K562 (cell line): ENCODE measurements around the gene KLHL15. TPM values are rescaled to one million over a fixed set of nuclear protein-coding genes. Genes with fewer than 3 reads are reported as not detected.

Source experiments
- BACH1 ChIP-seq: fragments of 200-800 bp; sonication (Bioruptor generic); IDR thresholded peaks from 2 replicates; pipeline ENCODE4 v1.6.1; 2016; ENCODE audit warnings: missing genetic modification characterization, missing compliant biosample characterization
- CBX3 ChIP-seq, 2 experiments: IDR thresholded peaks; 1 replicate in 1 of 2; 2 replicates in 1 of 2; pipeline ENCODE4 v1.6.1; 2012; ENCODE audit warnings: inconsistent platforms in 2 of 2, low read length in 2 of 2, borderline replicate concordance in 1 of 2, control low read depth in 1 of 2
- CXXC5 ChIP-seq: fragments of 250-450 bp; sonication (Bioruptor Pico); IDR thresholded peaks from 2 replicates; pipeline ENCODE4 v1.8.0; 2022; ENCODE audit warnings: inconsistent platforms, mild to moderate bottlenecking, moderate library complexity
- E2F3 ChIP-seq: fragments of 250-450 bp; sonication (Bioruptor Pico); IDR thresholded peaks from 2 replicates; pipeline ENCODE4 v1.4.0; 2020; ENCODE audit warnings: mild to moderate bottlenecking
- ERF ChIP-seq: fragments of 450-650 bp; formaldehyde crosslinking; IDR thresholded peaks from 2 replicates; pipeline ENCODE4 v1.4.0; 2020; ENCODE audit warnings: mild to moderate bottlenecking, mixed read lengths
- FOXA1 ChIP-seq: fragments of 450-650 bp; IDR thresholded peaks from 2 replicates; pipeline ENCODE4 v1.6.1; 2016; ENCODE audit warnings: mild to moderate bottlenecking, borderline replicate concordance
- GABPA ChIP-seq: fragments of 200-800 bp; sonication (Bioruptor generic); conservative IDR thresholded peaks from 2 replicates; pipeline ENCODE4 v1.6.1; 2016; ENCODE audit warnings: low read depth, missing genetic modification characterization, missing compliant biosample characterization
- HDAC6 ChIP-seq: IDR thresholded peaks from 2 replicates; pipeline ENCODE4 v1.6.1; 2012; ENCODE audit warnings: low read depth, mild to moderate bottlenecking, control low read depth, inconsistent platforms, low read length, moderate library complexity
- HDGF ChIP-seq: fragments of 450-650 bp; IDR thresholded peaks from 2 replicates; pipeline ENCODE4 v1.6.1; 2016
- HMGN3 ChIP-seq: IDR thresholded peaks from 2 replicates; pipeline ENCODE4 v1.6.1; 2011; ENCODE audit warnings: borderline replicate concordance, low read depth, mild to moderate bottlenecking, mixed read lengths, low read length; ENCODE audit not compliant: insufficient read length; ENCODE audit errors: extremely low read depth
- HNRNPLL ChIP-seq: fragments of 200-400 bp; formaldehyde crosslinking; IDR thresholded peaks from 2 replicates; pipeline ENCODE4 v1.6.1; 2017; ENCODE audit warnings: low read length, low read depth, mild to moderate bottlenecking; ENCODE audit not compliant: poor library complexity, severe bottlenecking
- KLF6 ChIP-seq: fragments of 250-450 bp; sonication (Bioruptor Pico); IDR thresholded peaks from 2 replicates; pipeline ENCODE4 v1.4.0; 2020; ENCODE audit warnings: mild to moderate bottlenecking, moderate library complexity, borderline replicate concordance
- MAFK ChIP-seq: IDR thresholded peaks from 2 replicates; pipeline ENCODE4 v1.6.1; 2011; ENCODE audit warnings: low read length, improper control_type of control experiment
- PCBP1 ChIP-seq: fragments of 200-400 bp; formaldehyde crosslinking; IDR thresholded peaks from 2 replicates; pipeline ENCODE4 v1.6.1; 2018; ENCODE audit warnings: mild to moderate bottlenecking, low read depth, low read length; ENCODE audit not compliant: poor library complexity, severe bottlenecking
- POLR2G ChIP-seq: fragments of 200-400 bp; formaldehyde crosslinking; IDR thresholded peaks from 2 replicates; pipeline ENCODE4 v1.6.1; 2017; ENCODE audit warnings: low read depth, mild to moderate bottlenecking, antibody characterized with exemption, low read length, moderate library complexity
- RCOR1 ChIP-seq, 2 experiments: IDR thresholded peaks; 2 replicates each; pipeline ENCODE4 v1.6.1; 2012; ENCODE audit warnings: low read depth in 2 of 2, low read length in 2 of 2, borderline replicate concordance in 1 of 2, improper control_type of control experiment in 1 of 2
- SAFB2 ChIP-seq: fragments of 200-400 bp; formaldehyde crosslinking; IDR thresholded peaks from 2 replicates; pipeline ENCODE4 v1.6.1; 2018; ENCODE audit warnings: borderline replicate concordance, low read length, low read depth, moderate library complexity; ENCODE audit not compliant: severe bottlenecking
- SRSF1 ChIP-seq: fragments of 200-400 bp; formaldehyde crosslinking; IDR thresholded peaks from 2 replicates; pipeline ENCODE4 v1.6.1; 2017; ENCODE audit warnings: mild to moderate bottlenecking, low read depth, low read length, moderate library complexity
- STAT5A ChIP-seq: IDR thresholded peaks from 2 replicates; pipeline ENCODE4 v1.6.1; 2012; ENCODE audit warnings: low read length, inconsistent platforms, borderline replicate concordance
- ZEB2 ChIP-seq: fragments of 450-650 bp; IDR thresholded peaks from 2 replicates; pipeline ENCODE4 v1.6.1; 2016
- ZNF174 ChIP-seq: fragments of 250-450 bp; sonication (Bioruptor Pico); IDR thresholded peaks from 2 replicates; pipeline ENCODE4 v1.4.0; 2020; ENCODE audit warnings: mild to moderate bottlenecking
- polyA plus RNA-seq, 8 experiments: library from polyadenylated mRNA; depleted of rRNA in 4 of 8; stranded (reverse) in 5 of 8; unstranded in 3 of 8; fragments of >200 nt; fragmentation: Nextera tagmentation in 2 of 8; fragmentation: Illumina TruSeq in 1 of 8; extraction: Ambion mirVana in 2 of 8; extraction: Trizol in 1 of 8; gene quantifications; 2 replicates each; pipeline versions ENCODE4 v1.2.1 to v1.2.3, GENCODE V29; 2011 to 2014; ENCODE audit warnings: inconsistent platforms in 1 of 8, missing spikeins in 1 of 8
- total RNA-seq, 7 experiments: library from RNA; depleted of rRNA in 6 of 7; stranded (reverse); fragments of >200 nt in 6 of 7; fragmentation: Illumina TruSeq in 2 of 7; extraction: Trizol in 2 of 7; gene quantifications; 2 replicates each; pipeline versions ENCODE4 v1.2.1 to v1.2.3, GENCODE V29; 2011 to 2021; ENCODE audit warnings: low replicate concordance in 1 of 7
- TF ChIP-seq, protein P1 (sequence below), 2 experiments: fragments of 450-650 bp in 1 of 2; sonication (generic) in 1 of 2; formaldehyde crosslinking in 1 of 2; IDR thresholded peaks in 1 of 2; conservative IDR thresholded peaks in 1 of 2; 2 replicates each; pipeline versions ENCODE4 v1.6.1 to v1.8.1; 2016 to 2023; ENCODE audit warnings: mild to moderate bottlenecking in 2 of 2, moderate library complexity in 2 of 2, inconsistent platforms in 1 of 2, missing genetic modification reagents in 1 of 2
- TF ChIP-seq, protein P2 (sequence below): fragments of 450-650 bp; conservative IDR thresholded peaks from 2 replicates; pipeline ENCODE4 v1.6.1; 2016; ENCODE audit warnings: missing genetic modification characterization, low read depth, mild to moderate bottlenecking, missing compliant biosample characterization, moderate library complexity
- TF ChIP-seq, protein P3 (sequence below): fragments of 450-650 bp; formaldehyde crosslinking; IDR thresholded peaks from 2 replicates; pipeline ENCODE4 v1.4.0; 2022; ENCODE audit warnings: mild to moderate bottlenecking, moderate library complexity
- TF ChIP-seq, protein P4 (sequence below): fragments of 250-450 bp; sonication (Bioruptor Pico); IDR thresholded peaks from 2 replicates; pipeline ENCODE4 v1.9.0; 2021; ENCODE audit warnings: mild to moderate bottlenecking
- TF ChIP-seq, protein P5 (sequence below): sonication (generic); formaldehyde crosslinking; IDR thresholded peaks from 2 replicates; pipeline ENCODE4 v1.8.1; 2022; ENCODE audit warnings: missing genetic modification reagents

KLHL15 gene
- total and polyA plus RNA-seq, 9 of the 15 experiments (the other 6 are each of a cell fraction or from before 2014, with no cell fraction given): 3.0 to 12.4 (median 7.6) TPM

DNA sequence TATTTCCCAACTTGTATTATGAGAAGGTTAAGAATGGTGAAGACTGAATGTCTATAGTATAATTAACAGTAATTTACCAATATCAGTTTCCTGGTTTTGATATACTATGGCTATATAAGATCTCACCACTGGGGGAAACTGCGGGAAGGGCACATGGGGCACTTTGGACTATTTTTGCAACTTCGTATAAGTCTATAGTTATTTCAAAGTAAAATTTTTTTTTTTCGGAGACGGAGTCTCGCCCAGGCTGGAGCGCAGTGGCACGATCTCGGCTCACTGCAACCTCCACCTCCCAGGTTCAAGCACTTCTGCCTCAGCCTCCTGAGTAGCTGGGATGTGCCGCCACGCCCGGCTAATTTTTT lies 73.1 kb downstream of the KLHL15 start (continued):
- TF ChIP-seq, protein P1, sequence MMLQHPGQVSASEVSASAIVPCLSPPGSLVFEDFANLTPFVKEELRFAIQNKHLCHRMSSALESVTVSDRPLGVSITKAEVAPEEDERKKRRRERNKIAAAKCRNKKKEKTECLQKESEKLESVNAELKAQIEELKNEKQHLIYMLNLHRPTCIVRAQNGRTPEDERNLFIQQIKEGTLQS (IDR thresholded peaks at IDR 0.05): no peak
- TF ChIP-seq, protein P1 (CRISPR knock-in tag; conservative IDR thresholded peaks at IDR 0.05): no peak
- TF ChIP-seq STAT5A: no peak
- TF ChIP-seq PCBP1: no peak
- peak; percentile 13 for TF ChIP-seq CXXC5 (CRISPR knock-in tag)
- no peak for TF ChIP-seq MAFK
- no peak for TF ChIP-seq HMGN3
- no peak for TF ChIP-seq RCOR1 (IDR thresholded peaks at IDR 0.05; ENCODE audit: borderline replicate concordance in 1 of 2, low read depth in 2 of 2, low read length in 2 of 2)
- TF ChIP-seq, protein P2, sequence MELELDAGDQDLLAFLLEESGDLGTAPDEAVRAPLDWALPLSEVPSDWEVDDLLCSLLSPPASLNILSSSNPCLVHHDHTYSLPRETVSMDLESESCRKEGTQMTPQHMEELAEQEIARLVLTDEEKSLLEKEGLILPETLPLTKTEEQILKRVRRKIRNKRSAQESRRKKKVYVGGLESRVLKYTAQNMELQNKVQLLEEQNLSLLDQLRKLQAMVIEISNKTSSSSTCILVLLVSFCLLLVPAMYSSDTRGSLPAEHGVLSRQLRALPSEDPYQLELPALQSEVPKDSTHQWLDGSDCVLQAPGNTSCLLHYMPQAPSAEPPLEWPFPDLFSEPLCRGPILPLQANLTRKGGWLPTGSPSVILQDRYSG (tag): no peak
- no peak for TF ChIP-seq E2F3 (CRISPR knock-in tag)
- TF ChIP-seq HNRNPLL: no peak
- 0 out of 2 replicates have a peak, but pooled peaks have one; percentile 20 for TF ChIP-seq POLR2G
- no peak for TF ChIP-seq FOXA1
- TF ChIP-seq, protein P3, sequence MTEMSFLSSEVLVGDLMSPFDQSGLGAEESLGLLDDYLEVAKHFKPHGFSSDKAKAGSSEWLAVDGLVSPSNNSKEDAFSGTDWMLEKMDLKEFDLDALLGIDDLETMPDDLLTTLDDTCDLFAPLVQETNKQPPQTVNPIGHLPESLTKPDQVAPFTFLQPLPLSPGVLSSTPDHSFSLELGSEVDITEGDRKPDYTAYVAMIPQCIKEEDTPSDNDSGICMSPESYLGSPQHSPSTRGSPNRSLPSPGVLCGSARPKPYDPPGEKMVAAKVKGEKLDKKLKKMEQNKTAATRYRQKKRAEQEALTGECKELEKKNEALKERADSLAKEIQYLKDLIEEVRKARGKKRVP: no peak
- TF ChIP-seq GABPA (tag): no peak
- TF ChIP-seq HDGF: no peak
- TF ChIP-seq, protein P4, sequence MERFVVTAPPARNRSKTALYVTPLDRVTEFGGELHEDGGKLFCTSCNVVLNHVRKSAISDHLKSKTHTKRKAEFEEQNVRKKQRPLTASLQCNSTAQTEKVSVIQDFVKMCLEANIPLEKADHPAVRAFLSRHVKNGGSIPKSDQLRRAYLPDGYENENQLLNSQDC (CRISPR knock-in tag): no peak
- TF ChIP-seq ERF (CRISPR knock-in tag): no peak
- no peak for TF ChIP-seq ZNF174 (CRISPR knock-in tag)
- no peak for TF ChIP-seq SRSF1
- TF ChIP-seq BACH1 (tag): no peak
- no peak for TF ChIP-seq SAFB2
- no peak for TF ChIP-seq ZEB2
- no peak for TF ChIP-seq HDAC6
- TF ChIP-seq, protein P5, sequence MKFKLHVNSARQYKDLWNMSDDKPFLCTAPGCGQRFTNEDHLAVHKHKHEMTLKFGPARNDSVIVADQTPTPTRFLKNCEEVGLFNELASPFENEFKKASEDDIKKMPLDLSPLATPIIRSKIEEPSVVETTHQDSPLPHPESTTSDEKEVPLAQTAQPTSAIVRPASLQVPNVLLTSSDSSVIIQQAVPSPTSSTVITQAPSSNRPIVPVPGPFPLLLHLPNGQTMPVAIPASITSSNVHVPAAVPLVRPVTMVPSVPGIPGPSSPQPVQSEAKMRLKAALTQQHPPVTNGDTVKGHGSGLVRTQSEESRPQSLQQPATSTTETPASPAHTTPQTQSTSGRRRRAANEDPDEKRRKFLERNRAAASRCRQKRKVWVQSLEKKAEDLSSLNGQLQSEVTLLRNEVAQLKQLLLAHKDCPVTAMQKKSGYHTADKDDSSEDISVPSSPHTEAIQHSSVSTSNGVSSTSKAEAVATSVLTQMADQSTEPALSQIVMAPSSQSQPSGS (CRISPR knock-in tag): no peak
- no peak for TF ChIP-seq KLF6 (CRISPR knock-in tag)
- TF ChIP-seq CBX3 (IDR thresholded peaks at IDR 0.05; ENCODE audit: borderline replicate concordance in 1 of 2, low read length in 2 of 2): no peak
